GM23338 (cell line): Measurements from ENCODE around the gene AGXT. TPM values are rescaled to one million over a fixed set of nuclear protein-coding genes. Genes with fewer than 3 reads are reported as not detected.

Source experiments
- ATAC-seq: fragments of 200-7000 bp; cut with Tn5 transposase; 3 replicates; pipeline ENCODE4 v1.9.1; 2020
- DNase-seq: peaks from one replicate; pipeline ENCODE4 v3.0.0-alpha.2; 2015; ENCODE audit warnings: low spot score
- H2AFZ ChIP-seq: fragments of 200-600 bp; sonication (generic); 2 replicates; pipeline ENCODE4 v1.8.0; 2016; ENCODE audit warnings: antibody characterized with exemption, mild to moderate bottlenecking, moderate library complexity
- H3F3A ChIP-seq: fragments of 200-600 bp; sonication (generic); replicated peaks from 2 replicates; pipeline ENCODE4 v1.8.0; 2017; ENCODE audit warnings: antibody characterized with exemption, mixed run types, low read depth
- H3K27ac ChIP-seq: fragments of 200-600 bp; sonication (generic); 2 replicates; pipeline ENCODE4 v1.6.1; 2016; ENCODE audit warnings: low read depth
- H3K27me3 ChIP-seq: fragments of 200-600 bp; sonication (generic); 2 replicates; pipeline ENCODE4 v1.8.0; 2016; ENCODE audit warnings: mild to moderate bottlenecking, mixed run types, moderate library complexity; ENCODE audit not compliant: insufficient read depth
- H3K36me3 ChIP-seq: fragments of 200-600 bp; sonication (generic); 2 replicates; pipeline ENCODE4 v1.8.0; 2016; ENCODE audit warnings: mild to moderate bottlenecking; ENCODE audit not compliant: insufficient read depth
- H3K4me1 ChIP-seq: fragments of 200-600 bp; sonication (generic); 2 replicates; pipeline ENCODE4 v1.8.0; 2016; ENCODE audit warnings: mild to moderate bottlenecking, moderate library complexity; ENCODE audit not compliant: insufficient read depth
- H3K4me2 ChIP-seq: fragments of 200-600 bp; sonication (generic); 2 replicates; pipeline ENCODE4 v1.7.1; 2017; ENCODE audit warnings: mixed run types
- H3K4me3 ChIP-seq: fragments of 200-600 bp; sonication (generic); 2 replicates; pipeline ENCODE4 v1.6.1; 2016; ENCODE audit warnings: mixed run types
- H3K79me2 ChIP-seq: fragments of 200-600 bp; sonication (generic); replicated peaks from 2 replicates; pipeline ENCODE4 v1.8.0; 2017; ENCODE audit warnings: mild to moderate bottlenecking; ENCODE audit not compliant: insufficient read depth
- H3K9me2 ChIP-seq: fragments of 200-600 bp; sonication (generic); 2 replicates; pipeline ENCODE4 v1.8.0; 2017; ENCODE audit not compliant: insufficient read depth
- H4K20me1 ChIP-seq: fragments of 200-600 bp; sonication (generic); replicated peaks from 2 replicates; pipeline ENCODE4 v1.8.0; 2017; ENCODE audit warnings: mild to moderate bottlenecking; ENCODE audit not compliant: insufficient read depth
- H3K27ac Mint-ChIP-seq: 2 replicates; pipeline ENCODE4 v1.8.0; 2020; ENCODE audit warnings: inconsistent platforms, mild to moderate bottlenecking, moderate library complexity, mixed read lengths
- H3K27me3 Mint-ChIP-seq: 3 replicates; pipeline ENCODE4 v1.8.0; 2022; ENCODE audit warnings: low read depth, mild to moderate bottlenecking, moderate library complexity, mixed read lengths, inconsistent platforms; ENCODE audit not compliant: insufficient read depth, poor library complexity
- H3K36me3 Mint-ChIP-seq: 3 replicates; pipeline ENCODE4 v1.8.0; 2021; ENCODE audit warnings: low read depth, mild to moderate bottlenecking, inconsistent platforms, moderate library complexity, mixed read lengths
- H3K4me1 Mint-ChIP-seq: 3 replicates; pipeline ENCODE4 v1.8.0; 2020; ENCODE audit warnings: mild to moderate bottlenecking, inconsistent platforms, mixed read lengths
- H3K4me3 Mint-ChIP-seq: 3 replicates; pipeline ENCODE4 v1.8.0; 2021; ENCODE audit warnings: moderate library complexity, mild to moderate bottlenecking, inconsistent platforms, mixed read lengths
- H3K9me3 Mint-ChIP-seq: 3 replicates; pipeline ENCODE4 v1.8.0; 2020; ENCODE audit warnings: moderate library complexity, mild to moderate bottlenecking, inconsistent platforms, mixed read lengths
- CREB1 ChIP-seq: fragments of 250-450 bp; sonication (Bioruptor Pico); IDR thresholded peaks from 2 replicates; pipeline ENCODE4 v1.5.0; 2020; ENCODE audit warnings: low read depth, mild to moderate bottlenecking, moderate library complexity
- CTCF ChIP-seq, 2 experiments: fragments of 200-600 bp in 1 of 2; sonication (generic) in 1 of 2; conservative IDR thresholded peaks; 2 replicates each; pipeline versions ENCODE4 v1.5.1 to v1.6.1; 2016 to 2017; ENCODE audit warnings: antibody characterized with exemption in 2 of 2, low read depth in 2 of 2, mild to moderate bottlenecking in 2 of 2, moderate library complexity in 1 of 2
- ETS1 ChIP-seq: IDR thresholded peaks from 2 replicates; pipeline ENCODE4 v1.6.1; 2016; ENCODE audit warnings: antibody characterized with exemption
- EZH2 ChIP-seq: fragments of 200-600 bp; sonication (generic); IDR thresholded peaks from one replicate; pipeline ENCODE4 v1.8.0; 2017; ENCODE audit warnings: antibody characterized with exemption, mild to moderate bottlenecking, low read depth; ENCODE audit not compliant: unreplicated experiment
- EZH2phosphoT487 ChIP-seq: fragments of 200-600 bp; sonication (generic); IDR thresholded peaks from one replicate; pipeline ENCODE4 v1.8.1; 2018; ENCODE audit warnings: antibody characterized with exemption; ENCODE audit not compliant: unreplicated experiment
- JUNB ChIP-seq: IDR thresholded peaks from one replicate; pipeline ENCODE4 v1.6.1; 2016; ENCODE audit warnings: antibody characterized with exemption; ENCODE audit not compliant: unreplicated experiment
- NANOG ChIP-seq: IDR thresholded peaks from 2 replicates; pipeline ENCODE4 v1.6.1; 2016; ENCODE audit warnings: antibody characterized with exemption, borderline replicate concordance
- POLR2AphosphoS5 ChIP-seq: IDR thresholded peaks from 2 replicates; pipeline ENCODE4 v1.6.1; 2016; ENCODE audit warnings: antibody characterized with exemption, low read depth
- REST ChIP-seq: IDR thresholded peaks from one replicate; pipeline ENCODE4 v1.6.1; 2018; ENCODE audit warnings: antibody characterized with exemption; ENCODE audit not compliant: unreplicated experiment
- STAT1 ChIP-seq: IDR thresholded peaks from one replicate; pipeline ENCODE4 v1.6.1; 2016; ENCODE audit warnings: antibody characterized with exemption; ENCODE audit not compliant: unreplicated experiment
- ZNF114 ChIP-seq: fragments of 250-450 bp; sonication (Bioruptor Pico); IDR thresholded peaks from 2 replicates; pipeline ENCODE4 v1.5.0; 2020; ENCODE audit warnings: mild to moderate bottlenecking, moderate library complexity
- ZNF331 ChIP-seq: fragments of 250-450 bp; sonication (Bioruptor Pico); IDR thresholded peaks from 2 replicates; pipeline ENCODE4 v1.5.0; 2020; ENCODE audit warnings: low read depth, mild to moderate bottlenecking, moderate library complexity
- ZNF462 ChIP-seq: fragments of 250-450 bp; sonication (Bioruptor Pico); IDR thresholded peaks from 2 replicates; pipeline ENCODE4 v1.5.0; 2020; ENCODE audit warnings: mild to moderate bottlenecking, moderate library complexity
- polyA plus RNA-seq: library from polyadenylated mRNA; unstranded; fragments of >200 nt; fragmentation: Nextera tagmentation; extraction: Ambion mirVana; gene quantifications from 2 replicates; pipeline ENCODE4 v1.2.1, GENCODE V29; 2016
- total RNA-seq: library from RNA; depleted of rRNA; stranded (reverse); fragments of >200 nt; shearing (Covaris generic); gene quantifications from 2 replicates; pipeline ENCODE4 v1.2.3, GENCODE V29; 2014

Gene AGXT
- total and polyA plus RNA-seq, 2 experiments from 2014 or later = not detected

GRCh38 chr2:240877460-240878340 lies 9.1 kb downstream of the AGXT start:
- H3K27ac Mint-ChIP-seq = no peak overlapping the region
- DNase-seq = no peak

More at GRCh38 chr2:240877460-240878340, 9.1 kb downstream of the AGXT start:
- no peak overlapping the region for H2AFZ ChIP-seq
- no peak overlapping the region for H3K27ac ChIP-seq
- H3K27me3 ChIP-seq = no peaks in the 10 kb centered on the region
- H3K36me3 Mint-ChIP-seq = no peaks in the 10 kb centered on the region
- H3K4me3 Mint-ChIP-seq = no peak overlapping the region
- peaks cover 6% of the 10 kb centered on the region for H3K27me3 Mint-ChIP-seq
- 0 out of 3 replicates have a peak, but pooled peaks cover 2% of the 10 kb centered on the region for H3K4me1 Mint-ChIP-seq
- H3F3A ChIP-seq = no peaks in the 10 kb centered on the region
- H3K4me2 ChIP-seq = no peak overlapping the region
- no peaks in the 10 kb centered on the region for H3K9me2 ChIP-seq
- H3K4me3 ChIP-seq = no peak overlapping the region
- H3K36me3 ChIP-seq = no peaks in the 10 kb centered on the region
- H4K20me1 ChIP-seq = no peaks in the 10 kb centered on the region
- no peak for TF ChIP-seq ETS1
- TF ChIP-seq JUNB = no peak
- no peak for TF ChIP-seq ZNF331 (CRISPR knock-in tag)
- TF ChIP-seq NANOG = no peak
- no peak for TF ChIP-seq POLR2AphosphoS5
- TF ChIP-seq ZNF462 (CRISPR knock-in tag) = no peak
- TF ChIP-seq CTCF (conservative IDR thresholded peaks at IDR 0.05; ENCODE audit: low read depth in 2 of 2) = no peak
- TF ChIP-seq EZH2 = no peak
- TF ChIP-seq ZNF114 (CRISPR knock-in tag) = no peak
- no peak for TF ChIP-seq EZH2phosphoT487
- no peak for TF ChIP-seq STAT1
- TF ChIP-seq REST = no peak
- TF ChIP-seq CREB1 (CRISPR knock-in tag) = no peak
- no peaks in the 10 kb centered on the region for H3K79me2 ChIP-seq
- no peak for ATAC-seq
- no peaks in the 10 kb centered on the region for H3K9me3 Mint-ChIP-seq
- no peaks in the 10 kb centered on the region for H3K4me1 ChIP-seq
